NCI-H1092 (cell line): ENCODE results near the gene SYCN.

Experiments
- DNase-seq: peaks from one replicate; lab custom pipeline; 2025; lab: John Stamatoyannopoulos, UW

The SYCN gene

DNA sequence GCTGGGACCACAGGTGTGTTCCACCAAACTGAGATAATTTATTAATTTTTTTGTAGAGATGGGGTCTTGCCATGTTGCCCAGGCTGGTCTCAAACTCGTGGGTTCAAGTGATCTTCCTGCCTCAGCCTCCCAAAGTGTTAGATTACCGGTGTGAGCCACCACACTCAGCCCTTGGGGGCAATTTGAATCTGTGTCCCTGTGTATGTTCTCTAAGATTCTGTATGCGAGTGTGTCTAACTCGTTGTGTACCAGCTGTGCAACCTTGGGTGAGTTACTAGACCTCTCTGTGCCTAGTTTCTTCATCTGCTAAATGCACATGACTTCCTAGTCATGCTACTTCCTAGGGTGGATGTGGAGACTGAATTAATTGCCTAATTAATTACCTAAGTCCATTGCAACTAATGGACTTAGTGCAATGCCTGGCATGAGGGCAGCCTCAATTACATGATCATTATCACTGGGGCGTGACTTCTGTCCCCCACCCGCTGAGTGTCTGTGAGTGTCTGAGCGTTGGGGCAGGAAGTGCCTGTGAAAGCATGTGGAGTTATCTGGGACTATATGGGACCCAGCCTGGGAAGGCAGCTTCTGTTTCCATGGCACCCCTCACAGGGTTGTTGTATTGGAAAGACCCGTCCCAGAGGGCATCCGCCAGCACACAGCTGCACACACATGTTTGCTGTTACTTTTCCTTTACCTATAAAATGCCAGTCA lies 9.1 kb downstream of the SYCN start:
- DNase-seq, result no peak

DNA sequence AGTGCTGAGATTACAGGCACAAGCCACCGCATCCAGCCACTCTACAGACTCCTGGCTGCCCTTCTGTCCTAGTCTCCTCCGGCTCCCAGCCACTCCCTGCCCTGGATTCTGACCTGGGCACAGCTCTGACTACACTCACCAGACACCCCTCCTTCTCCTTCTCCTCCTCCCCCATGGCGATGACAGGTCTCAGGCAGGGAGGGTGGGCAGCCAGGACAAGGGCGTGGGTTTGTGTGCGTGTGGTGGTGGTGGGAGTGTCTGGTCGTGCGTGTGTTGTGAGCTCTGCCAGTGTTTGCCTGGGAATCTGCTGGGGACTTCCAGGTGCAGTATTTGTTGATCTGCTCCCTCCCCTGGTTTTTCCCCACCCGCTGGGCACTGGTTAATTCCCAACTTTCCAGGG lies 10.3 kb downstream of the SYCN start:
- no peak for DNase-seq

DNA sequence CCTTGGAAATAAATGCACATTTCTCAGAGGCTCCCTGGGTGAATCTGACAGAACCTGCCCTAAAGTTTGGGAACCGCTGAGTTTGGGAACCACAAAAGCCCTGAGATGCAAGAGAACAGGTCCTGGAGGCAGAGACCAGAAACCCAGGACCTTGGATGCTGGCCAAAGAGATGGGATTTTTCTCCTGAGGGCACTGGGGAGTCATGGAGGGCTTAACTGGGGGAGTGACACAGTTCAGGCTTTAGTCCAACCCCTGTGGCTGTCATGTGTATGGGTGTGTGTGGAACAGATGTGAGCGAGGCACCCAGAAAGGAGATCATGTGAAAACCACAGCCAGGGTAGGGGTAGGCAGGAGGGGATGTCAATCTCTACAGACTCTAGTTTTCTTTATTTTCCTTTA lies 11.2 kb downstream of the SYCN start:
- no peak for DNase-seq

DNA sequence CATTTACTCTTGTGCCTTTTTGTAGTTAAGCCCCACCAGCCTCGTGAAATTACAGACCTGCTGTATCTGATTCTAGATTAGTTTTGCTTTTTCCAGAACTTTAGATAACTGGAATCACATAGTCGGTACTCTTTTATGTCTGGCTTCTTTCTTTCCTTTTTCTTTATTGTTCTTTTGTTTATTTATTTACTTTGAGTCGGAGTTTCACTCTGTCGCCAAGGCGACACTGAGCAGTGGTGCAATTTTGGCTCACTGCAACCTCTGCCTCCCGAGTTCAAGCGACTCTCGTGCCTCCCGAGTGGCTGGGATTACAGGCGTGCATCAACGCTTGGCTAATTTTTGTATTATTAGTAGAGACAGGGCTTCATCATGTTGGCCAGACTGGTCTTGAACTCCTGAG lies 13.3 kb downstream of the SYCN start:
- DNase-seq, result no peak

DNA sequence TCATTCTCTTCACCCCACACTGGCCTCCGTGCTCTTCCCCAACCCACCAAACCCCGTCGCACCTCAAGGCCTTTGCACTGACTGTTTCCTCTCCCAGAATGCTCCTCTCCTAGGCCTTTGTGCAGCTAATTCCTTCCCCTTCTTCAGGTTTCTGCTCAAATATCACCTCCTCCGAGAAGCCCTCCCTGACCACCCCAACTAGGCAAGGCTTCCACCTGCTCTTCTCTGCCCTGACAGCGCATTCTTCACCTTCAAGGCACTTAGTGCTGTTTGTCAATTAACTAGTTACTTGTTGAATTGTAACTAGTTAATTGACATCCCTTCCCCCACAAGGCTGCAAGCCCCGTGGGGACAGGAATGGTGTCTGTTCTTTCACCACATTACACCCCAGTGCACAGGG lies 15.1 kb downstream of the SYCN start:
- no peak for DNase-seq

DNA sequence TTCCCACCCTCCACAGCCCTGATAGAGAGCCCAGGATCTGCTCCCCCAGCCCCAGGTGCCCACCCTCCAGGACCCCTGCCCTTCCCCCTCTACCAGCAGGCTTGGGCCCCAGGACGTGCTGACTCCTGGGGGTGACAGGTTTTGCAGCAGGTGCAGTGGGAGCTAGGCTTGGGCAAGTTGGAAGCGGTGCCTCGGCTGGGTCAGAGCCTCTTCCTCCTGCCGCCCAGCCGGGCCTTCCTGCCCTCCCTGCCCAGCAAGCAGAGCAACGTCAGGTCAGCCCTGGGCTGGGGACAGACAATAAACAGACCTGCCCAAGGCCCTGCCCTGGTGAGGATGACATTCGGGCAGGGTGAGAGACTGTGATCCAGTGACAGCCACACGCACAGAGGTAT lies 16.5 kb downstream of the SYCN start:
- no peak for DNase-seq

DNA sequence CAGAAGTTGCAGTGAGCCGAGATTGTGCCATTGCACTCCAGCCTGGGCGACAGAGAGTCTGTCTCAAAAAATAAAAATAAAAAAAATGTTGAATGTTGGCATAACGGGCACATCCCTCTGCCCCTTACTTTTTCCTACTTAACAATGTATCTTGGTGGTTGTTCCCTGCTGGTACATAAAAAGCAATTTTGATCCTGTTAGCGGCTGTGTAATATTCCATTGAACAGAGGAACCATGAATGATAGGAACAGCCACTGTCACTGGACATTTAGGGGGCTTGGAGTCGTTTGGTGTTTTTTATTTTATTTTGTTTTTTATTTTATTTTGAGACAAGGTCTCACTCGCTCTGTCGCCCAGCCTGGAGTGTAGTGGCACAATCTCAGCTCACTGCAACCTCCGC lies 17.7 kb downstream of the SYCN start:
- no peak for DNase-seq

DNA sequence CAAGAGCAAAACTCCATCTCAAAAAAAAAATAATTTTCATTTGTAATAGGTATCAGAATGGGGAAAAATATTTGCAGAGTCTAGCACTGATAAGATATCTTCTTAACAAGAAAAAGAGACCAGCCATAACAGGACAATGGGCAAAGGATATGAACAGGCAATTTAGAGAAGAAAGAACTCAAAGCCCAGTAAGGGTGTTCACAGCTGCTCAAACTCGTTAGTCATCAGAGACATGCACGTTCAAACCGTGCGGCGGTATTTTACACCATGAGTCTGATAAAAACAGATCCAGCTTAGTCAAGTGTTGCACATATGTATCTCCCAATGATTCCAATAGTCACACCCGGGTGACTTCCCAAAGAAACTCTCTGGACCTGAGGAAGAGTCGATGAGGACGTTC lies 21.0 kb downstream of the SYCN start:
- DNase-seq, result no peak

DNA sequence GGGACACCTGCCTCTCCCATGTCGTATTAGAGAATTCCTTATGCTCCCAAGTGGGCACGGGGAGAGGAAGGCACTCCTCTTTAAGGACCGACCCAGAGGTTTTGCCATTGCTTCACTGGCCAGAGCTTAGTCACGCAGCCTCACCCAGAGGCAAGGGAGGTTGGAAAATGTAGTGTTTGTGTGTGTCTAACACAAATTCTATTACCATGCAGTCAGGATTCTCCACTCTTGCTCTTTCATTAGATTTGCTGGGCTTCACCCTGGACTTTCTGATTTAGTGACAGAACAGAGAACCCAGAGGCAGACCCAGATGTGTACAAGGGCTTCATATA lies 21.9 kb downstream of the SYCN start:
- no peak for DNase-seq

DNA sequence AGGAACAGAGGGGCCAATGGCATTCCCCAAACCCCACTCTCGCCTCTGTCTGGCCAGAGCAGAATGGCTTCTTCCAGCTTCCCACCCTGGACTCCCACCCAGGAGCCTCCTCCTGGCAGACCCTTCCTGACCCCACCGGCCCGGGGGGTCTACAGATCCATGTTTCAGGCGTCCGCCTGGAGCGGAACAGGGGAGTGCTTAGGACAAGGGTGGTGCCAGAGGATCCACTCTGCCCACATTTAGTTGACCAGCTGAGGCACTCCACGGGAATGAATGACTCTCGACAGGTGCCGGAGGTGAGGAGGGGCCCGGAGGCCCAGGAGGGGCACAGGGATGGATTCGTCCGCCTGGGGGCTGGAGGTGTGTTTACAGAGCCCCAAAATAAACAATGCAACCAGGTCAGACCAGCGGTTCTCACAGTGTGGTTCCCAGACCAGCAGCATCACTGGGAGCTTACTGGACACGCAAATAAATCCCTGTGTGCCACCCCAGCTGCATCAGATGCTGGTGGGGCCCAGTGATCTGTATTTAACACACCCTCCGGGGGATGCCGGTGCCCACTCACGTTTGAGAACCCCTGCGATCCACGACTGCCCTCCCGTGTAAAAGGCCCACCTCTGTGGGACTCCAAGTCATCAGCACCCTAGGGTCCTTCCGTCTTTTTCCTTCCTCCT lies 22.4 kb downstream of the SYCN start:
- DNase-seq, result no peak

DNA sequence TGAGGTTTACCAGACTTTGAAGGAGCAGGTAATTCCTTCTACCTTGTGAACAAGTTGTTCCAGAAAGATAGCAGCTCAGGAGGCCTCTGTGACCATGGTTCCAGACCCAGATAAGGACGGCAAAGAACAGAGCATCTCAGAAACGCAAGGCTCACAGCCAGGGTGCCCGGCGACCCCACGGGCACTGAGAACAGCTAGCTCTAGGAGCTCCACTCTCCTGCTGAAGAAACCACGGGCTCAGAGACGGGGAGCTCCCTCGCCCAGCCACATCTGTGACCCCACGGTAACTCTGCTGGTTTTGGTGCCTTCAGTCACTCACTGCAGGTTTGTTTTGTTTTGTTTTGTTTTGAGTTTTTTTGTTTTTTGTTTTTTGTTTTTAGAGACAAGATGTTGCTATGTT lies 23.3 kb downstream of the SYCN start:
- DNase-seq, result no peak

DNA sequence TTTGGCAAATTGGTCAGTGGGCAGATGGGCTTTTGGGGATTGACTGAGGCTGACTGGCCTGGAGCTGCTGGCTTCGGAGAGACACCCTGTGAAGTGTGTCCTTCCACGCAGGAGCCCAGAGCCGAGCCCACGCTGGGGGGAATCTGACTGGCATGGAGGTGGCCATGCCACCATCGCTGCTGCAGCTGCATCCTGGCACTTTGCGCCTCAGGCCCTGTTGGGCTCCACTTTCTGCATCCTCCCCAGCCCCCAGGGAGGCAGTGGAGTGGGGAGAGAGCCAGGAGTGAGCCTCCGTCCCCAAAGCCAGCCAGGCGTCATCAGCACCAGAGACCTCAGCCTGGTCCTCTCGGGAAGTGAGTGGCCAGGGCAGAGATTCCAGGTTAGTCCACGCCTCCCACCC lies 24.3 kb downstream of the SYCN start:
- no peak for DNase-seq

DNA sequence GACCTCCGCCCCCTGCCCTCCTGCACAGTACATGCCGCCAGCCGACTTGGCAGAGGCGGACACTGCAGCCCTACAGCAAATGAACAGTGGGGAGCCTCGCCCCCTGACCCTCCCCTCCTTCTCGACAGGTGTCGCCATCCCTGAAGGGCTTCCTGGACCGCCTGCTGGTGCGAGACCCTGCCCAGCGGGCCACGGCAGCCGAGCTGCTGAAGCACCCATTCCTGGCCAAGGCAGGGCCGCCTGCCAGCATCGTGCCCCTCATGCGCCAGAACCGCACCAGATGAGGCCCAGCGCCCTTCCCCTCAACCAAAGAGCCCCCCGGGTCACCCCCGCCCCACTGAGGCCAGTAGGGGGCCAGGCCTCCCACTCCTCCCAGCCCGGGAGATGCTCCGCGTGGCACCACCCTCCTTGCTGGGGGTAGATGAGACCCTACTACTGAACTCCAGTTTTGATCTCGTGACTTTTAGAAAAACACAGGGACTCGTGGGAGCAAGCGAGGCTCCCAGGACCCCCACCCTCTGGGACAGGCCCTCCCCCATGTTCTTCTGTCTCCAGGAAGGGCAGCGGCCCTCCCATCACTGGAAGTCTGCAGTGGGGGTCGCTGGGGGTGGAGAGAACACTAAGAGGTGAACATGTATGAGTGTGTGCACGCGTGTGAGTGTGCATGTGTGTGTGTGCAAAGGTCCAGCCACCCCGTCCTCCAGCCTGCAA lies 25.6 kb downstream of the SYCN start:
- no peak for DNase-seq

DNA sequence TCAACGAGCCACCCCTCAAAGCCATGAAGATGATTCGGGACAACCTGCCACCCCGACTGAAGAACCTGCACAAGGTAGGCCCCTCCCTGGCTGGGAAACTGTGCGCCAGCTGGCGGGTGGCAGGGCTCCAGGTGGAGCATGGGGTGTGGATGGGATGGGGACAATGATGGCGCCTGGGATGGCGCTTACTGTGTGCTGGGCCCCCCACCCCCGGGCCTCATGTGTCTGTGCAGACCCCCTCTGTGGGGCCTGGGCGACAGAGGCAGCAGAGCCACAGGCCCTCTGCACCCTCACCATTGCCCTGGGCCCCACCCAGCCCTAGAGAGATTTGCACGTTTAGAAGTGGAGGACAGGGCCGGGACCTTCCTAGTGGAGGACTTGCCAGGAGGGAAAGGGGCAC lies 26.3 kb downstream of the SYCN start:
- DNase-seq, result no peak

DNA sequence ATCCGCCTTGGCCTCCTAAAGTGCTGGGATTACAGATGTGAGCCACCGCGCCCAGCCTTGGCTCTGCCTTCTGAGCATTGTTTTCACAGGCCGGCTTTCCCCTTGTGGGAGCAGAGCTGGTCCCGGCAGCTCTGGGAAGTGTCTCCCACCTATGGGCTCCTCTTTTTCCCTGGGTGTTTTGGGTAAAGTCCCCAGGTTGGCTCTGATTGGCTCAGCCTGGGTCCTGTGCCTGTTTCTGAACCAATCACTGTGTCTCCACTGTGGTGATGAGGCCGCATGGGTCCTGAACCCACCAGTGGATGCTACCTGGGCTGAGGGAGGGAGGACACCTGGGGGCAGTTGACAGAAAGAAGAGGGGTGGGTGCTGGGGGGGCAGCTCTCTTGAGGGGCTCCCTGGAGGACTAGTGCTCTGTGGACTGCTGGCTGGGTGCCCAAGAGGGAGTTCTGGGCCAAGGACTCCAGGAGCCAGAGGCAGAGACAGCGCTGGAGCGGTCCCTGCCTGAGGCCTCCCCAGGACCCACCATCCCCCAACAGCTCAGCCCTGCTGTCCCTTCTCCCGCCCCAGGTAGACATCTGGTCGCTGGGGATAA lies 26.9 kb downstream of the SYCN start:
- DNase-seq, result no peak

DNA sequence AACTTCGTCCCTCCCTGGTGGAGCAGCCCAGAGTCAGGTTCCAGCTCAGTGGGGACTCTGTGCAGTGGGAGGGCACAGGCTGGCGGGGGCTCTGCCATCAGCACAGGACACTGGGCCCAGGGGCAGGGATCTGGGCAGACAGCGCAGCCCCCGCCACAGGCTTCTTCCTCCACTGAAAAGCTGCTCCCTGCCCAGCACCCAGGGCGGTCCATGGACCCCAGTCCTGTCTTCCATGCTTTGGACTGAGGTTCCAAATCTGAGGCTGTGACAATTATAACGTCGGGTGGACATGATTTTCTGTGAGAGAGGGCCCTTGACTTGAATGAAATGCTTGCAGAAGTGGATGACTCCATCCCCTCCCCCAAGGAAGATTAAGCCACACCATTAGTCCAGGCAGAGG lies 28.5 kb downstream of the SYCN start:
- DNase-seq, result no peak

DNA sequence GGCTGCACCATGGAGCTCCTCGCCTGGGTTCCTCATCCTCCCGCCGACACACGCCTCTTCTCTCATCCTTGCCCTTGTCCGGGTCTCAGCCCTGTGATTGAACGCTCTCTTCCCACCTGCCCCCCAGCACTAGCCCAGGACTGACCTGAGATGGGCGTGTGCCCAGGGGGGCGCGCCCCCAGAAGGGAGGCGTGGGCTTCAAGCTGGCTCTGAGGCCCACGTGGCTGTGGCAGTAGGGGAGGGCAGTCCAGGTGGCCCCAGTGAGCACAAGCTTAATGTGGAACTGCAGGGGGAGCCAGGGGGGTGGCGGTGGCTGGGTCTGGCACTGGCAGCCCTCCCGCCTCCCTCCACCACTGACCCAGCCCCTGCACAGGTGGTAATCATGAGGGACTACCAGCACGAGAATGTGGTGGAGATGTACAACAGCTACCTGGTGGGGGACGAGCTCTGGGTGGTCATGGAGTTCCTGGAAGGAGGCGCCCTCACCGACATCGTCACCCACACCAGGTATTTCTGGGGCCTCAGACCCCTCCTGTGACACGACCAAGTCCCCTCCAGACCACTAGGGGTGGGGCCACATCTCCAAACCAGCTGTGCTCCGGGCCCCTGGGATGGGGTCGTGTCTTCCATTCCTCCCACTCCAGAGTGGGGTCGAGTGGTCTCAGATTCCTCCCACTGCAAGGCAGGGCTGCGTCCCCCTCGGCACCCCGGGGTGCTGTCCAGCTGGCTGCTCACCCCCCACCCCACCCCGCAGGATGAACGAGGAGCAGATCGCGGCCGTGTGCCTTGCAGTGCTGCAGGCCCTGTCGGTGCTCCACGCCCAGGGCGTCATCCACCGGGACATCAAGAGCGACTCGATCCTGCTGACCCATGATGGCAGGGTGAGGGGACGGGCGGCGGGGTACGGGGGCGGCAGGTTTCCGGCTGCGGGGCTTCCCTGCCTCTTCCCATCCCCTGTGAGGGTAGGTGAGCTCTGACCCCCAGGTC lies 29.2 kb downstream of the SYCN start:
- no peak for DNase-seq

DNA sequence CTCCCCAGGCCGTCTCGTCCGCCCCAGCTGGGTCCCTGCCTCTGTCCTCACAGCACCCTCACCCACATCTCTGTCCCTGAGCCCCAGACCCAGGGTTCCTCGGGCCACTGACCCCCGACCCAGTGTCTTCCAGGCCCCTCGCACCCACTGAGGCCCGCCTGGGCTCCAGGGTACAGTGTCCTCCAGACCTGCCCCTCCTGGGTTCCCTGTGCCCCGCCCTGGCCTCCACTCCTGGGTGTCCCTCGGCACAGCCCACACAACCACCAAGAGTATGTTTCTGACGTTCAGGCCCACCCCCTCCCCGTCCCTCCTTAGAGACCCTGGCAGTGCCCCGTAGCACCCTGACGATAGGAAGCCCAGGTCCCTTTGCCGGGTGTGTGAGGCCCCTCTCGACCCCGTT lies 29.9 kb downstream of the SYCN start:
- no peak for DNase-seq

DNA sequence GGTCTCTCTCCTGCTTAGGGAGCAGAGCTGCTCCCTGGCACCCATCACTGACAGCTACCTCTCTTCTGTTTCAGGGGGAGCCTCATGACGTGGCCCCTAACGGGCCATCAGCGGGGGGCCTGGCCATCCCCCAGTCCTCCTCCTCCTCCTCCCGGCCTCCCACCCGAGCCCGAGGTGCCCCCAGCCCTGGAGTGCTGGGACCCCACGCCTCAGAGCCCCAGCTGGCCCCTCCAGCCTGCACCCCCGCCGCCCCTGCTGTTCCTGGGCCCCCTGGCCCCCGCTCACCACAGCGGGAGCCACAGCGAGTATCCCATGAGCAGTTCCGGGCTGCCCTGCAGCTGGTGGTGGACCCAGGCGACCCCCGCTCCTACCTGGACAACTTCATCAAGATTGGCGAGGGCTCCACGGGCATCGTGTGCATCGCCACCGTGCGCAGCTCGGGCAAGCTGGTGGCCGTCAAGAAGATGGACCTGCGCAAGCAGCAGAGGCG lies 30.5 kb downstream of the SYCN start:
- DNase-seq, result no peak

DNA sequence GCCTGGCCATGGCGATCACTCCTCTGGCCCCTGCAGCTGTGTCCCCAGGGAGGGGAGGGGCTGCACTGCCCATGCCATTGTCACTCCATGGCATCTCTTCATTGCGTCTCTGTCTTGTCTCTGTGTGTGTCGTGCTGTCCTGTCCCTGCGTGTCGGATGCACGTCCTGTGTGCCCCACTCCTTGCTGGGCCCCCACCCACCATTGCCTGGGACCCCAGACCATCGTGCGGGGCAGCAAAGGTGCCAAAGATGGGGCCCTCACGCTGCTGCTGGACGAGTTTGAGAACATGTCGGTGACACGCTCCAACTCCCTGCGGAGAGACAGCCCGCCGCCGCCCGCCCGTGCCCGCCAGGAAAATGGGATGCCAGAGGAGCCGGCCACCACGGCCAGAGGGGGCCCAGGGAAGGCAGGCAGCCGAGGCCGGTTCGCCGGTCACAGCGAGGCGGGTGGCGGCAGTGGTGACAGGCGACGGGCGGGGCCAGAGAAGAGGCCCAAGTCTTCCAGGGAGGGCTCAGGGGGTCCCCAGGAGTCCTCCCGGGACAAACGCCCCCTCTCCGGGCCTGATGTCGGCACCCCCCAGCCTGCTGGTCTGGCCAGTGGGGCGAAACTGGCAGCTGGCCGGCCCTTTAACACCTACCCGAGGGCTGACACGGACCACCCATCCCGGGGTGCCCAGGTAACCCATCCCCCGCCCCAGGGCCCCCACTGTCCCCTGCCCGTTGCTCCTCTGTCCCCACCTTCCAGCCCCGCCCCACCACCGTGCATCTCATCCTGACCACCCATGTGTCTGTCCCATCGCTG lies 31.2 kb downstream of the SYCN start:
- no peak for DNase-seq
